ENCODE data around the gene CIITA.
"Not testable (repeated sequence)": the region's sequence is repeated elsewhere in the genome, so short reads cannot be mapped to it uniquely, and the experiment has no call there.

CIITA gene

GRCh38 chr16:10957771-10958482 lies 80.9 kb downstream of the CIITA start:
- DNase-seq, result no peak

- DNase-seq, result no peak
Observed at GRCh38 chr16:10959161-10959560, 82.2 kb downstream of the CIITA start.

GRCh38 chr16:10961231-10961630 lies 84.2 kb downstream of the CIITA start:
- DNase-seq, result no peak

GRCh38 chr16:10964039-10964890 lies 87.3 kb downstream of the CIITA start:
- peak; percentile 38 for DNase-seq

GRCh38 chr16:10964891-10965326 lies 87.9 kb downstream of the CIITA start:
- DNase-seq, result no peak

- no peak for DNase-seq
Observed at GRCh38 chr16:10965440-10966061, 88.5 kb downstream of the CIITA start.

DNA sequence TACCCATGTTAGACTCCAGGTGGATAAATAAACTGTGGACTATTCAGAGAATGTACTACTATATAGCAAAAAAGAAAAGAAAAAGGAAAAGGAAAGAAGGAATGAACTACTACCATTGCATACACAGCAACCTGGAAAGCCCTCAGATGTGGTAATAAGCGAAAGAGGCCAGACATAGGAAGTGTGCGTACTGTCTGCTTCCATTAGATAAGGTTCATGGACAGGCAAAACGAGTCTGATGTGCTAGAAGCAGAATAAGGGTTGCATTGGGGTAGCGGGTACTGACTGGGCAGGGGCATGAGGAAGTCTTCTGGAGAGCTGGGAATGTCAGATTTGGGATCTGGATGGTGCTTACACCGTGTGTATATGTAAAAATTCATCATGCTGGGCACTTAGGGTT lies 89.1 kb downstream of the CIITA start:
- DNase-seq, result no peak

DNA sequence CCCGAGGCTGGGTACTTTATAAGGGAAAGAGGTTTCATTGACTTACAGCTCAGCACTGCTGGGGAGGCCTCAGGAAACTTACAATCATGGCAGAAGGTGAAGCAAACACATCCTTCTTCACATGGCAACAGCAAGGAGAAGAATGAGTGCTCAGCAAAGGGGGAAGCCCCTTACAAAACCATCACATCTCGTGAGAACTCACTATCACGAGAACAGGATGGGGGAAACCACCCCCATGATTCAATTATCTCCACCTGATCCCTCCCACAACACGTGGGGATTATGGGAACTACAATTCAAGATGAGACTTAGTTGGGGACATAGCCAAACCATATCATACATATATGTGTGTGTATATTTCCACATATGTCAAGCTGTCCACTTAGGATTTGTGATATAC lies 89.6 kb downstream of the CIITA start:
- not testable (repeated sequence) for DNase-seq

GRCh38 chr16:10967986-10968385 lies 91.0 kb downstream of the CIITA start:
- DNase-seq, result no peak

DNA sequence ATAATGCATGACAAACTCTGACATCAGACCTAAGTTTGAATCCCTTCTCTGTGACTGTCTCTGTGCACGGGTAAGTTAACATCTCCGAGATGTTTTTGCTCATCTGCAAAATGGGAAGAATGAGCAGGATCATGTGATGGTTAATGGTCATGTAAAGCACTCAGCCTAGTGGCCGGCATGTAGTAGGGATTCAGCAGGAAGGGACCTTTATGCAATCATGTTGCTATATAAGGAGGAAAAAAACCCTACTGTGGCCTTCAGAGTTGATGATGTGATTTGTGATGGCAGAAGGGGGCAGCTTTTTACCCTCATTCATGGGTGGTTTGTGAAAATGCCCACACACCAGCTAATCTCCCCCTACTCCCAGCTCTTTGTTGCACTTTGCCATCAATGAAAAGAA lies 91.5 kb downstream of the CIITA start:
- no peak for DNase-seq

- DNase-seq, result no peak
Observed at GRCh38 chr16:10969615-10970014, 92.6 kb downstream of the CIITA start.

GRCh38 chr16:10970065-10970464 lies 93.1 kb downstream of the CIITA start:
- DNase-seq, result no peak

DNA sequence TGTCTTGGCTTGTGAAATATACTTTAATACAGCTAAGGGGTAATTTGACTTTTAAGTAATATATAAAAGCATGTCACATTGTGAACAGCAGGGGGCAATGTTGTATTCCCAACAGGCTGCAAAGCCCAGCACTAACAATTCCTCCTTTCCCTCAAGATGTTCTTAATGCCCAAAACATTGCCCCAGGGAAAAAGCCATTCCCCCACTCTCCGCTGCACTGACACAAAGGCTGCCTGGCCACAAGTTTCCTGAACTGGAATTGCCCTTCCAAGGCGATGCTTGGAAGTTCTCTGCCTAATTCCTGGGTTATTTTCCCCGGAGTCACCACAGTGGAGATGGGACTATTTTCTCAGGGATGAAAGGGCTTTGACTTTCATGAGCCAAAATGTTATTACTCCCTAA lies 94.6 kb downstream of the CIITA start:
- DNase-seq, result peak; percentile 46

DNA sequence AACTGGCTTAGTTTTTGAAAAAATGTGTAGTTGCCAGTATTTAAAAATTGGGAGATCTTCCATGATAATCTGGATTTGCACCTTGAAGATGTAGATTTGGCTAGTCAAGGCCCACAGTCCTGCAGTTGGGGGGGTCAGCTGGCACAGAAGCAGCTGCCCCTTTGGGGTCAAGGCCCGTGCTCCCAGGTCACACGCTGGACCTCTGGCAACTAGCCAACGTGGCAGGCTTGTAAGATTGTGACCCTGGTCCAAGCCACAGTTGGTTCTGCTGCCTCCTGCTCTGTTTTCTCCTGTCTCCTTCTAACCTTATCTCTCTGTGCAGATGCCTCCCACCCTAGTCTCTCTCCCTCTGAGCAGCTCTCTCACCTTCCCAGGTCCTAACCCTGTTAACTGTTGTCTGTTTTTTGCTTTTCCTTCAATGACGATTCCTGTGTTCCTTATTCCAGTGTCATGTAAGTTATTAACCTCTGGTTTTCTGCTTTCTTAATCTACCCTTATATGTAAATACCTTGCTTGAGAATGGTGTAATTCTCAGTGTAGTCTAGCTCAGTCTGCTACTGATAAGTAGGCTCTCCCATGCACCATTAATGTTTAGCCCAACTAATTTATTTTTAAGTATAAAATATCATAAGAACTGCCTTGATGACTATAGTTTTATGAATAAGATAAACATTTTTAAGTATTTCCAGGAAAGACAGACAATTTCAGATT lies 95.3 kb downstream of the CIITA start:
- no peak for DNase-seq

- DNase-seq, result no peak
Observed at GRCh38 chr16:10972819-10973464, 95.9 kb downstream of the CIITA start.

DNA sequence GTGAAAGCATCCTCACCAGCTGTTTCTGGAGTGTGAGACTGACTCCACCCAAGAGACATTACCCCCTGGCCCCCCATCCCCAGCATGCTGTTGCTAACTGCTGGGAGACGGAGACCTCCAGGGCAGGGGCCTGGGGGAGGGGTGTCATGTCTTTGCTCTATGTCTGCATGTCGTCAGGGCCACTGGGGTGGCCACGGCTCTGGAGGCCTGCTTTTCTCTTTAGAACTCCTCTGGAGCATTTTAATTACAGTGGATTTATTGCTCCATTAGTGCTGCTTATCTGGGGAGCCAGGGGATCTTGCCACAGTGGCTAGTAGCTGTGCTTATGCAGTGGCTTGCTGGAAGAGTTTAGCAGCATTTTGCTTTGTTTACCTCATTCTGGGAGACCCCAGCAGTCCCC lies 99.6 kb downstream of the CIITA start:
- DNase-seq, result no peak

- DNase-seq, result no peak
Observed at GRCh38 chr16:10978124-10978523, 101.1 kb downstream of the CIITA start.

DNA sequence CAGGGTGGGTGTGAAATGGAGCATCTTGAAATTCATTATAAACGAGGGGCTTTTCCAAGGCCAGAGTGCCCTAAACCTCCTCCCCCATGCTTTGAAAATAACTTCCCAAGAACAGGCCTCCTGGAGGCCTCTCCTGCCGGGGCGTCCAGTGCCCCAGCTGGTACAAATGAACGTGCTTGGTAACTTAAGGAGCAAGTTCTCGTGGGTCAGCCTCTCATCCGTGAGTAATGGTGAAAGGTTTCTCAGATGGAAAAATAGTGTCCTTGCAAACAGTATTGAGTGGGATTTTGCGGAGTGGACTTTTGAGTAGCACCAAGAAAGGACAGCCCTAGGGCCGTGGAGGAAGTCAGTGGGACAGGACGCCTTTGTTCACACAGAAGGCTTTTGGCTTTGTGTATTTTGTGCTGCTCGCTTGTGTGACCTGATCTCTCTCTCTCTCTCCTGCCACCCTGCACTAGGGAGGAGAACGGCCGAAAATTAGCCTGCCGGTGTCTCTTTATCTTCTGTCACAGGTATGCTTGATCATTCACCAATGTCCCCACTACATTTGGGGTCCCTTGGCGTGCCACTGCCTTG lies 102.0 kb downstream of the CIITA start:
- DNase-seq, result no peak

DNA sequence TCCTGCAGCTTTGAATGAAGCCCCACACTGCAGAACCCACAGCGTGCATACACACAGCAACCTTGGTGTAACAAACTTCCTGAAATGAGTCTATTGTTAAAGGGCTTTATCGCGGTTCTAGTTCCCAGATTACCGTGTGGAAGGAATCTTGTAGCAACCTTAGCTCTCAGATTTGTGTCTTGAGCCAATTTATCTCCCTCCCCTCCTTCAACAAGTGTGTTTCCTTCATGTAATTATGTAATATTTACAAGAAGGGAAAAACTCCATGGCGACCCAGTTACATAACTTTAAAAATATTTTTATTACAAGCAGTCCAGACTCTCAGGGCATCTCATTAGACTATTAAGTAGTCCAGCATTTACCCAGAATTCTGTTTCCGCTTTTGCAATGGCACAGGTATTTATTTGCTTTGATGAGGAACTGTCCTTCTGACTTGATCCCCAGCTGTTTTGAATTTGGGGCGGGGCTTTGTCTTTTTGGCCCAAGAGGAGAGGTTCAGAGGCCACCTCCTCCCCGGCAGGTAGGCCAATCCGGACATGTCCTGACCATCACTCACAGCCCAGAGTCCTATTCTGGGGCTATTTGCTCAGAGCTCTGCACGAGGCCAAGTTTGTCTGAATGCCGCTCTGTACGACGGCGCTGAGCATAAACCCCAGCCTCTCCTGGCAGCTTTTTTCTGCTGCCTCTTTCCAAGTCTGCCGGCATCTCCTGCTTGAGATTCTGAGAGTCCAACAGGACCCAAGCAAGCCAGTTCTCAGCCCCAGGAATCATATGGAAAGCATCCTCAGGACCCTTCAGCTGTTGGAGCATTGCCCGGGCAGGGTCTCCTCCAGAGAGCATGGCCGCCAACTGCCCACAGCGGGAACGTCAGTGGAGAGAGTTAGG lies 103.0 kb downstream of the CIITA start:
- DNase-seq, result no peak

GRCh38 chr16:10980813-10981212 lies 103.8 kb downstream of the CIITA start:
- no peak for DNase-seq

DNA sequence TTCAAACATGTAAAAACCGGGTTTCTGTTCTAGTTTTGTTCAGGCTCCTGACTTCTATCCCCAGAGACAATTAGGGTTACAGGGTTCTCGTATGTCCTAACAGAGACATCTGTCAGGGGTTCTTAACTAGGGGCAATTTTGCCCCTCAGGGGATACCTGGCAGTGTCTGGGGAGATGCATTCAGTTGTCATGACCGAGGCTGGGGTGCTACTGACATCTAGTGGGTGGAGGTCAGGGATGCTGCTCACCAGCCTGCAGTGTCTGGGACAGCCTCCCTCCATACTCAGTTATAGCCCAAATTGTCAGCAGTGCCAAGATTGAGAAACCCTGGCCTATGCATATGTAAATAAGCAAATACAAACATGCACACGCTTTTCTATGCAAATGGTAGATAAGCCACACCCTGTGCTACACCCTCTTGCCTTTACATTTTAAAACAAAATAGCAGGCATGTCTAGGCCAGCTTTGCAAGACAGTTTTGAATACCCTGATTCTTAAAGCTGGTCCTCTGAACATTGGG lies 104.8 kb downstream of the CIITA start:
- DNase-seq, result peak; percentile 58
